ENCODE data around the gene DHX40.

GRCh38 chr17:59611503-59611902 is 46.1 kb downstream of the DHX40 start:
- TF ChIP-seq CTCF (IDR thresholded peaks at IDR 0.05; ENCODE audit: low read length) = no peak
- no peak for TF ChIP-seq EZH2 (optimal IDR thresholded peaks at IDR 0.05; ENCODE audit: low read depth, low read length)
- TF ChIP-seq EZH2phosphoT487 (IDR thresholded peaks at IDR 0.05; ENCODE audit: low read length) = no peak
